H1 (cell line): ENCODE measurements around the gene CAMTA1.

Source experiments
- CHD2 ChIP-seq: IDR thresholded peaks from 2 replicates; pipeline ENCODE4 v1.6.1; 2012; ENCODE audit warnings: low read length, improper control_type of control experiment
- CTCF ChIP-seq, 3 experiments: IDR thresholded peaks; 1 replicate in 2 of 3; 2 replicates in 1 of 3; pipeline versions ENCODE4 v1.5.1 to v1.6.1; 2011; ENCODE audit warnings: low read length in 3 of 3, mild to moderate bottlenecking in 3 of 3, inconsistent platforms in 2 of 3, low read depth in 1 of 3, moderate library complexity in 1 of 3; ENCODE audit not compliant: insufficient read depth in 1 of 3; ENCODE audit errors: control extremely low read depth in 1 of 3
- EZH2 ChIP-seq: fragments of 200-600 bp; sonication (generic); IDR thresholded peaks from 2 replicates; pipeline ENCODE4 v1.7.1; 2012; ENCODE audit warnings: low read depth, mild to moderate bottlenecking, moderate library complexity, low read length, inconsistent platforms; ENCODE audit not compliant: severe bottlenecking
- POLR2AphosphoS5 ChIP-seq: IDR thresholded peaks from 2 replicates; pipeline ENCODE4 v1.6.1; 2011; ENCODE audit warnings: low read depth, low read length
- RBBP5 ChIP-seq: IDR thresholded peaks from 2 replicates; pipeline ENCODE4 v1.7.1; 2012; ENCODE audit warnings: low read depth, mild to moderate bottlenecking, inconsistent platforms, low read length, moderate library complexity, borderline replicate concordance
- SIN3A ChIP-seq, 2 experiments: IDR thresholded peaks in 1 of 2; conservative IDR thresholded peaks in 1 of 2; 2 replicates each; pipeline ENCODE4 v1.6.1; 2011 to 2012; ENCODE audit warnings: low read length in 2 of 2, improper control_type of control experiment in 1 of 2, low read depth in 1 of 2, mild to moderate bottlenecking in 1 of 2
- SP2 ChIP-seq: IDR thresholded peaks from 2 replicates; pipeline ENCODE4 v1.6.1; 2012; ENCODE audit warnings: mild to moderate bottlenecking, low read length, inconsistent platforms
- SP4 ChIP-seq: IDR thresholded peaks from 2 replicates; pipeline ENCODE4 v1.6.1; 2012; ENCODE audit warnings: low read length, inconsistent platforms
- TCF12 ChIP-seq: IDR thresholded peaks from 2 replicates; pipeline ENCODE4 v1.6.1; 2011; ENCODE audit warnings: low read depth, mild to moderate bottlenecking, low read length
- TF ChIP-seq, protein P1 (sequence below): IDR thresholded peaks from 2 replicates; pipeline ENCODE4 v1.6.1; 2012; ENCODE audit warnings: inconsistent platforms

DNA sequence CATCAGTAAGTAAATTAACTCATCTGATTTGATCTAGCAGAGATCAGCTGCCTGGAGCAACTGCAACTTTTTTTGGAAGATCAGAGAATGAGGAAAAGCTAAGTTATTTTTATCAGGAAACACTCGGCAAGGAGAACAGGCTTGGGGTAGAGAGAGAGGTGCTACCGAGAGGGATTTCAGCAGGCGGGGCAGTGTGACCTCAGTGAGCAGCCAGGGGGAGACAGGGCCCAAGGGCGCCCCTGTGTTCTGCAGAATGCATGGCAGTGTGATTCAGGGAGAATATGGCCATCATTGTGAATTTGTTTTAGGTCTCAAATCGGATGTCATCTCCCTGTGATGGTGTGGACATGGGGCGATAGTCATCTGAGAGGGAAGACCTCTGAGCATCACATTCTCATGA lies 501.8 kb downstream of the CAMTA1 start:
- TF ChIP-seq, protein P1, sequence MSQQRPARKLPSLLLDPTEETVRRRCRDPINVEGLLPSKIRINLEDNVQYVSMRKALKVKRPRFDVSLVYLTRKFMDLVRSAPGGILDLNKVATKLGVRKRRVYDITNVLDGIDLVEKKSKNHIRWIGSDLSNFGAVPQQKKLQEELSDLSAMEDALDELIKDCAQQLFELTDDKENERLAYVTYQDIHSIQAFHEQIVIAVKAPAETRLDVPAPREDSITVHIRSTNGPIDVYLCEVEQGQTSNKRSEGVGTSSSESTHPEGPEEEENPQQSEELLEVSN: no peak
- peak; percentile 29 to 40 (median 38); a peak in 3 of 4 replicates for TF ChIP-seq CTCF (IDR thresholded peaks at IDR 0.05; ENCODE audit: control extremely low read depth in 1 of 3, insufficient read depth in 1 of 3, low read depth in 1 of 3, low read length in 3 of 3)
- no peak for TF ChIP-seq SP4
- TF ChIP-seq SIN3A (conservative IDR thresholded peaks at IDR 0.05 in 1 of 2, IDR thresholded peaks at IDR 0.05 in 1 of 2; ENCODE audit: low read depth in 1 of 2, low read length in 2 of 2): no peak
- no peak for TF ChIP-seq RBBP5
- no peak for TF ChIP-seq POLR2AphosphoS5
- no peak for TF ChIP-seq CHD2
- TF ChIP-seq TCF12: no peak
- no peak for TF ChIP-seq EZH2
- no peak for TF ChIP-seq SP2
